Measurements from ENCODE around the gene TEX50. TPM values are rescaled to one million over a fixed set of nuclear protein-coding genes. Genes with fewer than 3 reads are reported as not detected.
"Not testable (repeated sequence)": the region's sequence is repeated elsewhere in the genome, so short reads cannot be mapped to it uniquely, and the experiment has no call there.

Gene TEX50
- not detected in 2 replicates for polyA plus RNA-seq
- not detected in 2 replicates for polyA minus RNA-seq

GRCh38 chr1:173635116-173635515, at the start of gene TEX50:
Gene TEX50, plus strand, starts transcription at chr1:173635338. Its CDS starts 184 bp downstream, at chr1:173635522.
- Histone ChIP-seq H3K9ac (ENCODE audit: low read length) (no peak within 1 kb of the TSS), H3K27ac (ENCODE audit: low read length) (no peak within 1 kb of the TSS), H3K9me3 (ENCODE audit: low read length) (no peaks in the 10 kb centered on the region), H3K9me2 (ENCODE audit: insufficient read depth, low read length) (no peaks in the 10 kb centered on the region), H3F3A (ENCODE audit: insufficient read depth, low read length, poor library complexity, severe bottlenecking) (no peaks in the 10 kb centered on the region), H3K27me3 (ENCODE audit: insufficient read depth, low read depth, low read length) (no peaks in the 10 kb centered on the region), H3K4me2 (ENCODE audit: low read length) (no peak within 1 kb of the TSS), H3K4me3 (ENCODE audit: low read length) (no peak within 1 kb of the TSS), H3K79me2 (replicated peaks; ENCODE audit: insufficient read depth, low read length) (peaks cover 8% of the 10 kb centered on the region), H4K20me1 (ENCODE audit: insufficient read depth) (no peaks in the 10 kb centered on the region), H3K36me3 (ENCODE audit: insufficient read depth, low read length) (no peaks in the 10 kb centered on the region), H2AFZ (ENCODE audit: low read depth, low read length) (no peak within 1 kb of the TSS)
- TF ChIP-seq CTCF (IDR thresholded peaks at IDR 0.05; ENCODE audit: poor library complexity, severe bottlenecking) (no peak), MXI1 (conservative IDR thresholded peaks at IDR 0.05; ENCODE audit: poor library complexity, severe bottlenecking) (no peak), EP300 (conservative IDR thresholded peaks at IDR 0.05; ENCODE audit: poor library complexity, severe bottlenecking) (no peak), RAD21 (conservative IDR thresholded peaks at IDR 0.05) (no peak), EZH2 (IDR thresholded peaks at IDR 0.05; ENCODE audit: borderline replicate concordance, insufficient read depth, low read length, poor library complexity, severe bottlenecking) (no peak), REST (IDR thresholded peaks at IDR 0.05; ENCODE audit: borderline replicate concordance) (no peak), POLR2AphosphoS5 (IDR thresholded peaks at IDR 0.05) (no peak)

- no peaks in the 10 kb centered on the region for H3K9me2 ChIP-seq (ENCODE audit: insufficient read depth, low read length)
- no peaks in the 10 kb centered on the region for H3K27me3 ChIP-seq (ENCODE audit: insufficient read depth, low read depth, low read length)
- no peak overlapping the region for H3K27ac ChIP-seq (ENCODE audit: low read length)
- no peak overlapping the region for H3K9ac ChIP-seq (ENCODE audit: low read length)
- H3K4me3 ChIP-seq (ENCODE audit: low read length), result no peak overlapping the region
- no peaks in the 10 kb centered on the region for H4K20me1 ChIP-seq (ENCODE audit: insufficient read depth)
- no peaks in the 10 kb centered on the region for H3K36me3 ChIP-seq (ENCODE audit: insufficient read depth, low read length)
- no peak overlapping the region for H3K4me2 ChIP-seq (ENCODE audit: low read length)
- TF ChIP-seq MXI1 (conservative IDR thresholded peaks at IDR 0.05; ENCODE audit: poor library complexity, severe bottlenecking), result no peak
- no peak for TF ChIP-seq TAF1 (IDR thresholded peaks at IDR 0.05; ENCODE audit: low read depth)
- no peak for TF ChIP-seq RAD21 (conservative IDR thresholded peaks at IDR 0.05)
- no peaks in the 10 kb centered on the region for H3K9me3 ChIP-seq (ENCODE audit: low read length)
- H3K79me2 ChIP-seq (replicated peaks; ENCODE audit: insufficient read depth, low read length), result no peaks in the 10 kb centered on the region
- H3F3A ChIP-seq (ENCODE audit: insufficient read depth, low read length, poor library complexity, severe bottlenecking), result no peaks in the 10 kb centered on the region
- H2AFZ ChIP-seq (ENCODE audit: low read depth, low read length), result no peak overlapping the region
Measured at GRCh38 chr1:173590557-173590956, 44.6 kb upstream of the TEX50 start.

- not testable (repeated sequence) for H3K9me3 ChIP-seq (ENCODE audit: low read length); H3K9ac ChIP-seq (ENCODE audit: low read length); H3K27me3 ChIP-seq (ENCODE audit: insufficient read depth, low read depth, low read length); H4K20me1 ChIP-seq (ENCODE audit: insufficient read depth); H3K36me3 ChIP-seq (ENCODE audit: insufficient read depth, low read length); H3K4me2 ChIP-seq (ENCODE audit: low read length); H2AFZ ChIP-seq (ENCODE audit: low read depth, low read length); H3K9me2 ChIP-seq (ENCODE audit: insufficient read depth, low read length); H3K79me2 ChIP-seq (replicated peaks; ENCODE audit: insufficient read depth, low read length); H3F3A ChIP-seq (ENCODE audit: insufficient read depth, low read length, poor library complexity, severe bottlenecking); H3K4me3 ChIP-seq (ENCODE audit: low read length)
- peak overlapping the region; percentile 52 for H3K27ac ChIP-seq (ENCODE audit: low read length)
Measured at GRCh38 chr1:173591138-173591537, 44.0 kb upstream of the TEX50 start.
